GM12878 (cell line): ENCODE measurements around the gene SP8. TPM values are rescaled to one million over a fixed set of nuclear protein-coding genes. Genes with fewer than 3 reads are reported as not detected.

ENCODE experiments used
- ATAC-seq: fragments of 200-7000 bp; cut with Tn5 transposase; 3 replicates; pipeline ENCODE4 v1.9.1; 2020; ENCODE audit warnings: mild to moderate bottlenecking, moderate library complexity
- BruUV-seq: library from RNA; stranded (reverse); fragments of 400-500 nt; replicated peaks from 2 replicates; lab custom pipeline; 2021; lab: Mats Ljungman, UMichigan
- CTCF ChIA-PET: fragments of 300-600 bp; sonication (Branson Sonifier 250); formaldehyde crosslinking; extraction: SDS; loops from one replicate; lab custom pipeline; 2021; ENCODE audit warnings: inconsistent platforms; lab: Yijun Ruan, JAX
- POLR2A ChIA-PET: fragments of 350-600 bp; formaldehyde crosslinking; extraction: SDS; loops from one replicate; lab custom pipeline; 2021; ENCODE audit warnings: inconsistent platforms; lab: Charles Lee
- RAD21 ChIA-PET: fragments of 300-600 bp; sonication (Branson Sonifier 250); formaldehyde crosslinking; loops from one replicate; lab custom pipeline; 2023; ENCODE audit warnings: antibody characterized with exemption; ENCODE audit not compliant: unreplicated experiment; lab: Charles Lee
- SMC1A ChIA-PET: fragments of 300-600 bp; sonication (Branson Sonifier 250); formaldehyde crosslinking; loops from one replicate; lab custom pipeline; 2023; ENCODE audit not compliant: unreplicated experiment, uncharacterized antibody; lab: Charles Lee
- DNase-seq: peaks from one replicate; pipeline ENCODE4 v3.0.0-alpha.2; 2011; ENCODE audit warnings: low read depth, low spot score
- FAIRE-seq: peaks from 3 replicates; lab custom pipeline; 2011; peaks lifted over from hg19 to GRCh38; lab: Jason Lieb, UNC
- H2AFZ ChIP-seq: 2 replicates; pipeline ENCODE4 v1.6.0; 2011; ENCODE audit warnings: low read depth, low read length, control low read depth; ENCODE audit not compliant: control insufficient read depth
- H3K27ac ChIP-seq: 2 replicates; pipeline ENCODE4 v1.5.1; 2011; ENCODE audit warnings: control low read depth; ENCODE audit not compliant: control insufficient read depth, insufficient read depth
- H3K27me3 ChIP-seq, 2 experiments: replicated peaks in 1 of 2; 2 replicates each; pipeline versions ENCODE4 v1.6.0 to v1.6.1; 2011; ENCODE audit warnings: low read length in 1 of 2; ENCODE audit not compliant: control insufficient read depth in 2 of 2, insufficient read depth in 2 of 2
- H3K36me3 ChIP-seq, 2 experiments: 2 replicates each; pipeline ENCODE4 v1.5.1; 2011; ENCODE audit warnings: low read length in 1 of 2; ENCODE audit not compliant: control insufficient read depth in 2 of 2, insufficient read depth in 2 of 2
- H3K4me1 ChIP-seq: 2 replicates; pipeline ENCODE4 v1.6.1; 2011; ENCODE audit warnings: mild to moderate bottlenecking, low read length, moderate library complexity, mixed read lengths; ENCODE audit not compliant: control insufficient read depth, insufficient read depth
- H3K4me2 ChIP-seq: 2 replicates; pipeline ENCODE4 v1.6.0; 2011; ENCODE audit warnings: control low read depth; ENCODE audit not compliant: control insufficient read depth, insufficient read depth
- H3K4me3 ChIP-seq: fragments of 200-600 bp; sonication (generic); 2 replicates; pipeline ENCODE4 v1.5.1; 2016
- H3K79me2 ChIP-seq: 2 replicates; pipeline ENCODE4 v1.6.0; 2011; ENCODE audit warnings: low read length; ENCODE audit not compliant: control insufficient read depth, insufficient read depth
- H3K9ac ChIP-seq: 2 replicates; pipeline ENCODE4 v1.8.0; 2011; ENCODE audit warnings: low read length, control low read depth, mixed read lengths; ENCODE audit not compliant: control insufficient read depth, insufficient read depth
- H3K9me3 ChIP-seq: replicated peaks from 3 replicates; pipeline ENCODE4 v1.5.1; 2011; ENCODE audit warnings: mild to moderate bottlenecking, low read length; ENCODE audit not compliant: control insufficient read depth, insufficient read depth
- H4K20me1 ChIP-seq: 2 replicates; pipeline ENCODE4 v1.6.0; 2011; ENCODE audit not compliant: control insufficient read depth, insufficient read depth
- CEBPB ChIP-seq, 2 experiments: fragments of 150-350 bp in 1 of 2; IDR thresholded peaks; 2 replicates each; pipeline ENCODE4 v1.6.1; 2012 to 2014; ENCODE audit warnings: low read depth in 2 of 2, low read length in 2 of 2, borderline replicate concordance in 1 of 2, inconsistent platforms in 1 of 2
- MEF2B ChIP-seq: fragments of 450-650 bp; IDR thresholded peaks from 2 replicates; pipeline ENCODE4 v1.6.1; 2018; ENCODE audit warnings: mild to moderate bottlenecking, moderate library complexity; ENCODE audit not compliant: partially characterized antibody, poor library complexity, severe bottlenecking
- NFXL1 ChIP-seq: fragments of 450-650 bp; IDR thresholded peaks from 2 replicates; pipeline ENCODE4 v1.6.1; 2017; ENCODE audit warnings: antibody characterized with exemption, mild to moderate bottlenecking, borderline replicate concordance
- POLR2AphosphoS5 ChIP-seq: IDR thresholded peaks from 2 replicates; pipeline ENCODE4 v1.6.1; 2011; ENCODE audit warnings: mild to moderate bottlenecking, low read length, inconsistent platforms
- RAD21 ChIP-seq: IDR thresholded peaks from 2 replicates; pipeline ENCODE4 v1.6.1; 2011; ENCODE audit warnings: mild to moderate bottlenecking, low read depth, low read length, moderate library complexity; ENCODE audit not compliant: insufficient read depth
- SIN3A ChIP-seq: IDR thresholded peaks from 2 replicates; pipeline ENCODE4 v1.6.1; 2012; ENCODE audit warnings: low read depth, low read length, improper control_type of control experiment
- SMC3 ChIP-seq: IDR thresholded peaks from 2 replicates; pipeline ENCODE4 v1.6.1; 2011; ENCODE audit warnings: low read length, improper control_type of control experiment, borderline replicate concordance
- SREBF2 ChIP-seq: IDR thresholded peaks from 2 replicates; pipeline ENCODE4 v1.6.1; 2012; ENCODE audit warnings: mild to moderate bottlenecking, low read length
- USF1 ChIP-seq: IDR thresholded peaks from 2 replicates; pipeline ENCODE4 v1.6.1; 2011; ENCODE audit warnings: borderline replicate concordance, low read depth, mild to moderate bottlenecking, moderate library complexity, mixed read lengths, low read length; ENCODE audit not compliant: insufficient read depth; ENCODE audit errors: extremely low read length
- ZBED1 ChIP-seq: IDR thresholded peaks from 2 replicates; pipeline ENCODE4 v1.6.1; 2016; ENCODE audit warnings: borderline replicate concordance
- whole genome bisulfite sequencing: methylation state at CpG from one replicate; pipeline ENCODE4 v1.1.6; 2016; ENCODE audit warnings: low lambda C conversion rate; ENCODE audit not compliant: insufficient replicate concordance, insufficient coverage; ENCODE audit errors: missing lambda C conversion rate; 5-methylcytosine and 5-hydroxymethylcytosine counted together
- in situ Hi-C: fragments of 300-500 bp; cut with MboI; formaldehyde crosslinking; loops from 9 replicates; pipeline ENCODE4 v1.14.3; 2018; ENCODE audit warnings: mixed read lengths
- intact Hi-C: fragments of 100-400 bp; cut with micrococcal nuclease; formaldehyde crosslinking; loops from one replicate; pipeline ENCODE4 v1.14.2; 2022; ENCODE audit not compliant: unreplicated experiment
- polyA plus RNA-seq, 11 experiments: library from polyadenylated mRNA; depleted of rRNA in 4 of 11; unstranded in 6 of 11; stranded (reverse) in 5 of 11; fragments of >200 nt; fragmentation: Nextera tagmentation in 4 of 11; fragmentation: Illumina TruSeq in 1 of 11; extraction: Ambion mirVana in 4 of 11; extraction: Trizol in 1 of 11; gene quantifications; 1 replicate in 1 of 11; 2 replicates in 10 of 11; pipeline versions ENCODE4 v1.2.1 to v1.2.3, GENCODE V29; 2011 to 2016; ENCODE audit warnings: inconsistent platforms in 2 of 11, missing spikeins in 2 of 11, low read depth in 1 of 11
- total RNA-seq, 4 experiments: library from RNA; depleted of rRNA in 3 of 4; stranded (reverse); fragments of >200 nt in 3 of 4; fragmentation: Illumina TruSeq in 1 of 4; extraction: Trizol in 1 of 4; gene quantifications; 2 replicates each; pipeline versions ENCODE4 v1.2.1 to v1.2.3, GENCODE V29; 2013 to 2021

Gene SP8
- total and polyA plus RNA-seq, 10 of the 15 experiments (the other 5 are each of a cell fraction or from before 2014, with no cell fraction given), result not detected

- Histone ChIP-seq H3K4me2 (no peak overlapping the region), H3K4me1 (no peaks in the 10 kb centered on the region), H3K36me3 (no peaks in the 10 kb centered on the region), H4K20me1 (no peaks in the 10 kb centered on the region)
- in situ Hi-C loops, result no loop called here
- intact Hi-C loops, result no loop called here
- no peak for DNase-seq
- POLR2A ChIA-PET, result no interaction called here
- no peak for ATAC-seq
- TF ChIP-seq NFXL1, result no peak
- no peak for TF ChIP-seq USF1
- no peak for TF ChIP-seq CEBPB (IDR thresholded peaks at IDR 0.05; ENCODE audit: borderline replicate concordance in 1 of 2, low read depth in 2 of 2, low read length in 2 of 2)
- TF ChIP-seq ZBED1, result no peak
- no peak for TF ChIP-seq SREBF2
- TF ChIP-seq POLR2AphosphoS5, result no peak
- TF ChIP-seq RAD21, result no peak
- TF ChIP-seq MEF2B, result no peak
- no peak for TF ChIP-seq SMC3
- TF ChIP-seq SIN3A, result no peak
- TF ChIP-seq, all 136 proteins: peak for 0
- Histone ChIP-seq H3K9me3 (peaks cover 7% of the 10 kb centered on the region; the same call in 2 of the 3 replicates), H3K9ac (no peak overlapping the region), H2AFZ (no peak overlapping the region), H3K27ac (no peak overlapping the region), H3K27me3 (peaks cover 6 to 18% of the 10 kb centered on the region in 2 experiments; a peak in 3 of 4 replicates), H3K4me3 (no peak overlapping the region), H3K79me2 (no peaks in the 10 kb centered on the region)
- CTCF ChIA-PET, result no interaction called here
- BruUV-seq, result no TSS peak
- SMC1A ChIA-PET, result no interaction called here
- RAD21 ChIA-PET, result no interaction called here
- FAIRE-seq, result no peak
- 42% methylated on average over 10 of the region's 10 CpGs for WGBS
Measured at GRCh38 chr7:20786049-20786412, 655 bp downstream of the SP8 start.
